ENCODE data around the gene ELK4.

ELK4 gene

GRCh38 chr1:205583461-205584130 is 48.2 kb downstream of the ELK4 start:
- DNase-seq (ENCODE audit: extremely low read depth in 1 of 2, low read depth in 1 of 2) = no peak

DNA sequence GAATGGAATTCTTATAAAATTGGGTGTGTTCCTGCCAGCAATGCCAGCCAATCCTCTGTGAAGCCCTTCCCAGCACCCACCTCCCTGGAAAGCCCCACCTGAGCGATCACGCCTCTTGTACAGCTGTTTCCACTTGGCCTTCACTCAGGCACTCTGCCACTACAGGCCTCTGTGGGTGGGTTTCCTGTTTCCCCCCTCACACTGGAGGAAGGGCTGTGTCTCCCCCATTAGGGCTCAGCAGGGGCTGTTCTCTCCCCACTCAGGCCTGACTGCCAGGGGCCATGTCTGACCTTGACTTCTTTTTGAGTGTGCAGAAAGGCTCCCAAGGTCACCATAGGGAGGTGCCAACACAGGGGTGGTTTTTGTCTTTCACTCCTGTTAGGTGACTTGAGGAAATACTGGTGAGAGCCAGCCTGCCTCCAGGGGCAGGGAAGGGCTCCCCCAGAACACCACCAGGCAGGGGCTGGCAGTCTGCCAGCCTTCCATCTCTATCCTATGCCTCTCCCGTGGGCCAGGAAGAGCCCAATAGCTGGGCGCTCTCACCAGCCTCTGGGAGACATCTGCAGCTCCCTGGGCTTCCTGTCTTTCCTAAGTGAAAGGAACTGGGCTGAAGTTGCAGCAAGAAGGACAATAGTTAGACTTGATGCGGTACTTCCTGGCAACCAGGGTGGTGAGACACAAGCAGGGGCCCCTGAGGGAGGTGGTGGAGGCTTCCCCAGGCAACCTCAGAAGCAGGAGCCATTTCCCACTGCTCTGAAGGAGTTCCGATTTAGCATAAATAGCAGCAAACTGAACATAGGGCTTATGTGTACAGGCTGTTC is 49.1 kb downstream of the ELK4 start:
- DNase-seq (ENCODE audit: extremely low read depth in 1 of 2, low read depth in 1 of 2) = no peak

GRCh38 chr1:205582046-205582445 is 49.8 kb downstream of the ELK4 start:
- no peak for DNase-seq (ENCODE audit: extremely low read depth in 1 of 2, low read depth in 1 of 2)

DNA sequence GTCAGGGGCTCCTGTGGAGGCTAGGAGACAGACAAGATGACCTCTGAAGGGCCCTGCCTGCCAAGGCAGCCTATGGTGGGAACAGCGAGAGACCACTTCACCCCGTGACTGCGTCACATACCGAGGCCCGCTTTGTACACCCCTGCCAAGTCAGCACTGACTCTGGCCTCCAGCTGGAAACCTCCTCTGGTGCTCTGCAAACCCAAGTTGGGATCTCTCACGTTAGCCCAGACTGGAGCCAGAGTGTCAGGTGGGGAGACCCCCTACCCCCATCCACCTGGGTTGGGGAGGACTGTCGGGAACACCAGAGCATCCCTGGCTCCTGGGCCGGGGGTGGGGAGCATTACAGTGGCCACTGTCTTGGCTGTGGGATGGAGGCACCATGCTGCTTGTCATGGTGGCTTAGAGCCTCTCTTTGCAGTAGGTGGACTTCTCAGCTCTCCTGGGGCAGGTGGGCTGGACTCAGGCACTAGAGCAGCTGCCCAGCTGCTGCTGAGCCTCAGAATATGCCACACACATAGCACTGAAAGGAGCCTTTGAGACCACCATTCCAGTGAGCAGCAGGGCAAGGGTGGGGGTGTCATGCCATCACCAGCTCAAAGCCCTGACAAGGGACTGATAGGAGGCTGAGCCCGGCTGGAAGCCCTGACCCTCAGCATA is 50.4 kb downstream of the ELK4 start:
- no peak for DNase-seq (ENCODE audit: extremely low read depth in 1 of 2, low read depth in 1 of 2)

GRCh38 chr1:205580923-205581180 is 51.0 kb downstream of the ELK4 start:
- DNase-seq (ENCODE audit: extremely low read depth in 1 of 2, low read depth in 1 of 2) = no peak

GRCh38 chr1:205580140-205580922 is 51.5 kb downstream of the ELK4 start:
- no peak for DNase-seq (ENCODE audit: extremely low read depth in 1 of 2, low read depth in 1 of 2)

DNA sequence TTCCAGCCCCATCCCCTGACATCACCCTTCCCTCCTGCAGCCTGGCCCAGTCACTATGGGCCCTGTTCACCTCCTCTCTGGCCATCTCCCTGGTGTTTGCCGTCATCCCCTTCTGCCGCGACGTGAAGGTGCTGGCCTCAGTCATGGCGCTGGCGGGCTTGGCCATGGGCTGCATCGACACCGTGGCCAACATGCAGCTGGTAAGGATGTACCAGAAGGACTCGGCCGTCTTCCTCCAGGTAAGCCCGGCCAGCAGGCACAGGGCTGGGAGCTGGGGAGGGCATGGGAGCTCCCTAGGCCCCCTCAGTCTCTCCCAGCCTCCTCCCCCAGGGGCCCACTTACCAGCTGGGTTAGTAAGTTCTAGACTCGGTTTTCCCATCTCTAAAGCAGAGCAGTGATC is 52.1 kb downstream of the ELK4 start:
- no peak for DNase-seq (ENCODE audit: extremely low read depth in 1 of 2, low read depth in 1 of 2)

GRCh38 chr1:205578780-205579571 is 52.8 kb downstream of the ELK4 start:
- DNase-seq (ENCODE audit: extremely low read depth in 1 of 2, low read depth in 1 of 2) = no peak

DNA sequence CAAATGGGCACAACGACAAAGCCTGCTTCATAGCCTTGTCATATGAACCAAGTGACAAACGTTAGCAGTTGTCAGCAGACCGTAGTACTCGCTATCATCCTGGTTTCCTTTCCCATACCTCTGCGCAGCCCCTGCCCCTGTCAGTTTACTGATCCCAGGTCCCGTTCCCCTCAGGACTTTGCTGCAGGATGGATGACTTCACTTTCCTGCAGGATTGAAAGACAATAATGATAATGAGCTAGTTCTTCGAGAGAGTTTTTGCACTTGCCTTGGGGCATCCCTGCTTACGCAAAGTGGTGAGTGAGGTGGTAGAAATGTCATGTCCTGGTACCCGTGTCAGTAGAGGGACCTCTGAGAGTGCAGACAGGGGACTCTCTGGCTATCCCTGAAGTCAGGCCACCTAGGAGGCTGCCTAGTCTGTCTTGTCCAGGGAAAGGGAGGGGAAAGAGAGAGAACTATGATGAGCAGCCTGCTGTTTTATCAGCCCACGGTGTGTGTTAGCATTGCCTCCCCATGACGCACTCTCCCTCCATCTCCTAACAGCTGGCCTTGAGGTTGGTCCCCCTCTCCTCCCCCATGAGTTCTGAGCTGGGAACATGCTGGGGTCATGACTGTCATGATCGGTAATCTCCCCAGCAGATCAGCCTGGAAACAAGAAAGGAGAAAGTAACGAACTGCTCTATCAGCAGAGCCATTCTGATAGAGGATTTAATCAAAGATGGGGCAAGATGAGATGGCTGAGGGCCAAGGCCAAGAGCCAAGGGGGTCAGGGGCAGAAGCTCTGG is 53.7 kb downstream of the ELK4 start:
- DNase-seq (ENCODE audit: extremely low read depth in 1 of 2, low read depth in 1 of 2) = no peak

DNA sequence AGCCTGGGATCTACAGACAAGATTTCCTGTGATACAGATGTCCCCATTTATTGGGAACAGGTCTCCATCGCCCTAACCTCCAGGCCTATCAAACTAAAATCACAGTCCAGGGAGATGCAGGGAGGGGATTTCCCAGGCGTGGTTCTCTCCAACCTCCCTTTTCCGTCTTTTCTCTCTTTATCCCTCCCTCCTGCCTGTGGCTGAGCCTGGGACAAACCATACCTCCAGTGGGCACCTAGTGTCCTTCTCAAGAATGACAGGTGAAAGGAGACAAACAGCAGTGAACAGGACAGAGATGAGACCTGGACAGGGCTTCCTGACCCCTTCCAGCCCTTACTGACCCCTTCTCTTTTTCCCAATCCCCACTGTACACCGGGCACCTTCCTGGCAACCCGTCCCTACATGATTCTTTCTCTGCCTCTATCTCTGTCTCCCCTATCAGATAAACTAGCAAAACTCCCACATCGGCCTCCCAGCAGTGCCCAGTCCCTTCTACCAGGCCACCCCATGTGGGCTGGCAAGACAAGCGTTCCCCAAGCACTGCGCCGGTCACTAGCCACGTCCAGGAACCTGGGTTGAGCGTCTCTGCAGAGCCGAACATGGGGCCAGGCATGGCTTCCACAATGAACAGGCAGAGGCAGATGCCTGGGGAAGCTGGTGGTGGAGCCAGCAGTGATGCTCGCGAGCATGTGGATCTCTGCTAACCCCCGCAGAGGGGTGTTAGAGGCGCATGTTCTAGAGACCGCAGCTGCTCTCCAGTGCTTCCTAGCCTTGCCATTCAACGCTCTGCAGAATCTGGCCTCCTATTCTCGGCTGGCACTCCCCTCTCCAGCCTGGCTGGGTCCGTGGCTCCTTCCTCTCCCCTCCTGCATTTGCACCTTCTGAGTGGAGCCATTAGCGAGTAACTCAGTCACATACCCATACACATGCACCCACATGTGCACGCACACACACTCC is 54.7 kb downstream of the ELK4 start:
- DNase-seq (ENCODE audit: extremely low read depth in 1 of 2, low read depth in 1 of 2) = no peak

DNA sequence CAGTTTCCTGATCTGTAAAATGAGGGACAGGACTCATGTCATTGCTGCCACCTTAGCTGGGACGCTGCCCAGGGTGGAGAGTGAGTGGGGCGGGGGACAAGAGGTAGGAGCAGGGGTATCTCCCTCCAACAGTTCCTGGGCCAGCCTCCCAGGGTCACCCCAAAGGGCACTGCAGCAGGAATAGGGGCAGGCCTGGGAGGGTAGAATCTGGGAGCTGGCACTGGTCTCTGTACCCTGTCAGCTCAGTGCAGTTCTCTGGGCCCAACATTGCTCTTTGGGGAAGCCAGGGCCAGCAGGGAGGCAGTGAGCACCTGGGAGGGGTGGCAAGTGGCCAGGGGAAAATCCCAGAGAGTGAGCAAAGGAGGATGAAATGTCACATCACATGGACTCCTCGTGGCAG is 55.8 kb downstream of the ELK4 start:
- no peak for DNase-seq (ENCODE audit: extremely low read depth in 1 of 2, low read depth in 1 of 2)

GRCh38 chr1:205575294-205575885 is 56.4 kb downstream of the ELK4 start:
- no peak for DNase-seq (ENCODE audit: extremely low read depth in 1 of 2, low read depth in 1 of 2)

- no peak for DNase-seq (ENCODE audit: extremely low read depth in 1 of 2, low read depth in 1 of 2)
Measured at GRCh38 chr1:205572421-205572820, 59.4 kb downstream of the ELK4 start.

- DNase-seq (ENCODE audit: extremely low read depth in 1 of 2, low read depth in 1 of 2) = no peak
Measured at GRCh38 chr1:205571747-205572146, 60.1 kb downstream of the ELK4 start.

- no peak for DNase-seq (ENCODE audit: extremely low read depth in 1 of 2, low read depth in 1 of 2)
Measured at GRCh38 chr1:205570796-205571537, 60.8 kb downstream of the ELK4 start.

- no peak for DNase-seq (ENCODE audit: extremely low read depth in 1 of 2, low read depth in 1 of 2)
Measured at GRCh38 chr1:205570173-205570501, 61.7 kb downstream of the ELK4 start.

- DNase-seq (ENCODE audit: extremely low read depth in 1 of 2, low read depth in 1 of 2) = no peak
Measured at GRCh38 chr1:205569411-205570172, 62.2 kb downstream of the ELK4 start.
